Left lobe of liver (tissue), 2 donors: Measurements from ENCODE around the gene LDLRAD4. TPM values are rescaled to one million over a fixed set of nuclear protein-coding genes. Genes with fewer than 3 reads are reported as not detected.

Source experiments
- ATAC-seq: fragments of 200-7000 bp; cut with Tn5 transposase; one replicate; pipeline ENCODE4 v1.9.1; 2020; ENCODE audit warnings: mild to moderate bottlenecking, moderate library complexity
- DNase-seq: peaks from one replicate; pipeline ENCODE4 v3.0.0-alpha.2; 2020; ENCODE audit warnings: low spot score
- total RNA-seq: library from RNA; stranded (reverse); gene quantifications from one replicate; pipeline ENCODE4 v1.2.1, GENCODE V29; 2021
- donor health status: DM: no; HTN: no; CAD: no; lungs with moderate emphysema.
- donor health status: DM: no; HTN: yes; CAD: no.

Gene LDLRAD4
- total RNA-seq, 1 donor from 2014 or later, result 41.9 TPM

GRCh38 chr18:13437796-13438506, 219.4 kb downstream of the LDLRAD4 start:
- no peak for DNase-seq
- ATAC-seq, result peak; percentile 14

- ATAC-seq (peak; percentile 1), DNase-seq (no peak)
Measured at GRCh38 chr18:13438507-13439056, 220.0 kb downstream of the LDLRAD4 start.

- DNase-seq, result no peak
- ATAC-seq, result no peak
Measured at GRCh38 chr18:13439461-13439860, 220.9 kb downstream of the LDLRAD4 start.

DNA sequence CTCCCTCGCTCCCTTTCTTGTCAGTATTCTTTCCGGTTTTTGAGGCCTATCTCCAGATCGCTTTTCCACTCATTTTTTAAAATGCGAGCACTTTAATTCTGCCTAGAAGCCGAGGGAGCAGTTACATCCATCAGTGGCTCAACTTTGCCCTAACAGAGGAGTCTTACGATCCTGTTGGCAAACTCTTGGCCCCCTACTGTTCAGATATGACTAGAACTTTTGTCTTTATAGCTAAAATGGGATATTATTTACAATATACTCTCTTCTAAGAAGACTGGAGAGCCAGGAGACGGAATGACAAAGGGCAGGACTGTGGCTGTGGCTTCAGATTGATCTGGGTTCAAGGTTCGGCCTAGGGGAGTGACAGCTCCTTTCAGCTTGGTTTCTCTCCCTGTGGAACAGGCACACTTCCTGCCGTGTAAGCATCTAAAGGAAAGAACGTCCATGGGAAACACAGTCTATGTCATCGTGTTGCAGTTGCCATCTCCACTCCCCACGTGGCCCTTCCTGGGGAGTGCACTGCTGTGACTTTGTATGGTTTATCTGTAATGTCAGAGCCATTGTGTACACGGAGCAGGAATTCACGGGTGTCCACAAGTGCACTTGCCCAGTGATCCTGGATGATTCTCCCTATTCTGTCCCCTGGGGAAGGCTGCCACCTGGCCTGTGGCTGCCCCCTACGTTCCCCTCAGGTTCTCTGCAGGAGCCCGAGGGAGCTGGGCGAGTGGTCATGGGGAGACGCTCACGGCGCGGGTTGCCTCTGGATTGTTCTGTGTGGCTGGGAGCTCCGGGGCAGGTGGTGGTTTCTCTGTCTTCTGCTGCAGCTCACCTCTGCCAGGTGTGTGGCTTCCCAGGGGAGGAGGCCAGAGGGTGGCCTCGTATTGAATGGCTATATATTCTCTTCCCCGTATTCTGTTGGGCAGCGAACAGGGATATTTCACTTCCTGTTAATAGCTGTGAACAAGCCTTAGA, 222.0 kb downstream of the LDLRAD4 start:
- DNase-seq, result no peak
- no peak for ATAC-seq

DNA sequence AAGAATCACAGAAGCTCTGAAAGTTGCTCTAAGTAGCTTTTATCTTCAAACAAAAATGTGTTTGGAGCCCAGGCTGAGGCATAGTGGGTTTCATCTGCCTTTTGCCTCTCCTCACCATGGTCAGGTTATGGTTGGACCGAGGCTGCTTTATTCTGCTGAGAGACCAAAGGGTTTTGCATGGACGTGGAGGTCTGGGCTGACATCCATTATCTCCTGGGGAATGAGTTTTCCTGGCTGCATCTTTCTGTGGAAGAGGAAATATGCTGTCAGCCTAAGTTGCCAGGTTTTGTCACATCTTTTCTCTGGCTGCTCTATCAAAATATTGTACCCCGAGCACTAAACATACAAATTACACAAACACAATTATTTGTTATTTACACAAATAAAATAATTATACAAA, 223.2 kb downstream of the LDLRAD4 start:
- no peak for ATAC-seq
- DNase-seq, result no peak

DNA sequence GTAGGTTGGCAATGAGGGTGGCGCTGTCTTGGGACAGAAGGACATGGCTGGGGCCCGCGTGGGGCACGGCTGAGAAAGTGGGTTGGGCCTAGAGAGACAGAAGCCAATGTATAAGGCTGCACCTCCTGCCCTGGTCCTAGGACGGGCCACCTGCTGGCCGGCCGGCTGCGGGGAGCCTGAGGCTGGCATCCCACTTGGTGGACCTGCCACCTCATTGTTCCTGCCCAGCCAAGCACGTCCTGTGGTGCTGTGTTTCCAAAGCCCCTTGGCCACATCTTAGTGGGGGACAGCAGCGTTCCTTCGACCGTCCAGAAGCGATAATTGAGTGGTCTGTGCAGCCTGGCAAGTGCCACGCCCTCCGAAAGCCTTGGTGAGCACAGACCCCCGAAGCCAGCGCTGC, 223.9 kb downstream of the LDLRAD4 start:
- DNase-seq, result no peak
- ATAC-seq, result no peak

GRCh38 chr18:13443552-13443951, 225.0 kb downstream of the LDLRAD4 start:
- DNase-seq (no peak), ATAC-seq (no peak)

- ATAC-seq, result peak; percentile 82
- no peak for DNase-seq
Measured at GRCh38 chr18:13444430-13445240, 226.1 kb downstream of the LDLRAD4 start.

DNA sequence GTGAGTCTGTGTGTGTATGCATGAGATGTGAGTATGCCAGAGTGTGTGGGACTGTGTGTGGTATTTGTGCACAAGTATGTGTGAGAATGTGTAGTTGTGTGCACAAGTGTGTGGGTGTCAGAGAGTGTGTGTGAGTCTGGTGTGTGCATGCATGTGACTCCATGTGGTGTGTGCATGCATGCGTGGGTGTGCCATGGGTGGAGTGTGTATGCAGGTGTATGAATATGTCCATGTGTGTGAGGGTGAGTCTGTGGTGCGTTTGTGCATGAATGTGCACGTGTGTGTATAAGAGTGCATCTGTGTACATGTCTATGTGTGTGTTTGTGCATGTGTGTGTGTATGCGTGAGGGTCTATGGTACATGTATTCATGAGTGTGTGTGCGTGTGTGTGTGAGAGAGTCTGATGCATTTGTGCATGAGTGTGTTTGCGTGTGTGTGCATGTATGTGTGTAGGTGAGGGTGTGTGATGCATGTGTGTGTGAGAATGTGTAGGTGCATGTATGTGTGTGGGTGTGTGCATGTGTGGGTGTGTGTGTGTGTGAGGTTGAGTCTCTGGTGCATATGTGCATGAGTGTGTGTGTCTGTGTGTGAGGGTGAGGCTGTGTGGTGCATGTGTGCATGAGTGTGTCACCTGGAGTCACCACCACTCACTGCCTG, 226.8 kb downstream of the LDLRAD4 start:
- DNase-seq (no peak), ATAC-seq (no peak)

GRCh38 chr18:13446024-13446423, 227.5 kb downstream of the LDLRAD4 start:
- DNase-seq, result no peak
- ATAC-seq, result no peak

DNA sequence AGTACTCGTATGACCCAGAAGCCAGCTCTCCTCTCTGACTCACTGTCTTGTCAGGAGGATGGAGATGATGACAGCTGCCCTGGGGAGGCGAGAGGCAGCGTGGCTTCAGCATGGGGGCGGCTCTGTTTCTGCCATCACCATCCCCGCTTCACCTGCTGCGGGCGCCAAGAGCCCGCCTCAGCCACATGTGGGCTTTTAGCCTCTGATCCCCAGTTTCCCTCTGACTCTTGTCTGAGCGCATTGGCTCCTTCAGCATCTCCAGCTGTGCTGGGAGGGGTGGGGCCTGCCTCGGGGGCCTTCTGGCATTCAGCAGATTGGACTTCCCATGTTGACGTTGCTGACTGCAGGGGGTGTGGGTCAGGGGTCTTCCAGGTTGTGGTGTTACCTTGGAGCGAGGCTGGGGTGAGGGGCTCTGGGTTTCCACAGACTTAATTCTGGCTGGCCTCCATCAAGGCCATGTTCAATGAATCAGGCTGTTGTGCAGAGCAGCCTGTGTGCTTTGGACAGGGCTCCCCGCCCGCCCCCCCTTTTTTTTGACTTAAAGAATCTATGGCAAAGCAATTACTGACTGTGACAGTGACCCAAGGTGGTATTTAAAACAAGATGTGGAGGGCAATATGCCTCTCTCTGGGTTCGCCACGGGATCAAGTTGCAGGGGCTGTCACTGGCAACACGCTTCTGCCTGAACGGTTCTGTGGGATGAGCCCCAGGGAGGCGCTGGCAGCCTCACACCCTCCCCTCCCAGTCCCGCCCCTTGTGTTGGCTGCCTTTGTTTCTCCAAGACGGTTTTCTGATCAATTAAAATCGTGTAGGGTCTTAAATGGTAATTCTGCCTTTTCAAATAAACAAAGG, 228.3 kb downstream of the LDLRAD4 start:
- DNase-seq (no peak), ATAC-seq (no peak)

DNA sequence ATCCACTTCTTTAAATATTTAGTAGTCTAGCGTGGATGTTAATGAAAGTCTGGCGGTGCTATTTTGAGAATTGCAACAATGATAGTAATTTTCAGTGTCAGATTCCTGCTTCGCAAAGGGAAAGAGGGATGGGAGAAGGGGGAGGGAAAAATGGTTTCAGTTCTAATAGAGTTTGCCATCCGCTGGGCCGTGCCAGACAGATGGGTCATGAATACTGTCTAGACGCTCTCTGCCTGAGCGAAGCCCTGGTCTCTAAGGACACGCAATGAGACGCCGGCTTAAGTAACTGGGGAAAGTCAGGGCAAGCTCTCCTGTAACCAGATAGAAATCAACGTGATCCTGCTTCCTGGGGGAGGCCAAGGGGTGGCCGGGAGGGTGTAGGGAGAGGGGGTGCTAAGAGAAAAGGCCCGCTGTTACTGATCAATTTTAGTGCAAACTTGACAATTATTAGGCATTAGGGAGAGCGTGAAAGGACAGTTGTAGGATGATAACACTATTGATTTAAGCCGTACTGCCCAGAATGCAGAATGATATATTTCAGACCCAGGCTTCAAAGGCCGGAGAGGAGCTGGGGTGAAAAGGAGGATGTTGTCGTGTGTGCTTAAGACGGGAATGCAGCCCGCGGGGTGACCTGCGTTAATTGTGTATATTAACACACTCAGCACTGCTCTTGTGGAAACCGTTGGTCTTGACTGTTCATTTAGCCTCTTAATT, 229.2 kb downstream of the LDLRAD4 start:
- ATAC-seq, result peak; percentile 47
- DNase-seq, result no peak

DNA sequence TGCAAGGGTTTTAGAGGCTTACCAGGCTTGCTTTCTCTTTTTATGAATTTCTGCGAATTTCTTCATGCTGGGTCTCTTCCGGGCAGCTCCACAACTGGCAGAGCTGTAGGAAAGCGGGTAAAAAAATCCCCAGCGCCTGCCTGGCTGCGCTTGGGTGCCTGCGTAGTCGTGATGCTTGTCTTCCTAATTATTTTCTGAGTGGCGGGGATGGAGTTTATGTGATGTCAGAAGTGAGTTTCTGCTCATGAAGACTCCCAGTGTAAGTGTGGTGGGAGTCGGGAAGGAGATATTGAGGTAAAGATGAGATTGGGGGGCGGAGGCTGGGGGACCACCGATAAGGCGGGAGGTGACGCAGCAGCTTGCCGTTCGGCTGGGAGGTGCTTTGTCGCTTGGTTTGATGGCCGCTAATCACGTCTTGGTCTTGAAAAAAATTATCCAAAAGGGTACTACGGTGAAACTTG, 229.8 kb downstream of the LDLRAD4 start:
- ATAC-seq (no peak), DNase-seq (peak; percentile 11)

- DNase-seq, result peak; percentile 38
- ATAC-seq, result no peak
Measured at GRCh38 chr18:13449651-13450050, 231.1 kb downstream of the LDLRAD4 start.

- ATAC-seq (peak; percentile 4), DNase-seq (no peak)
Measured at GRCh38 chr18:13450289-13451212, 232.0 kb downstream of the LDLRAD4 start.

DNA sequence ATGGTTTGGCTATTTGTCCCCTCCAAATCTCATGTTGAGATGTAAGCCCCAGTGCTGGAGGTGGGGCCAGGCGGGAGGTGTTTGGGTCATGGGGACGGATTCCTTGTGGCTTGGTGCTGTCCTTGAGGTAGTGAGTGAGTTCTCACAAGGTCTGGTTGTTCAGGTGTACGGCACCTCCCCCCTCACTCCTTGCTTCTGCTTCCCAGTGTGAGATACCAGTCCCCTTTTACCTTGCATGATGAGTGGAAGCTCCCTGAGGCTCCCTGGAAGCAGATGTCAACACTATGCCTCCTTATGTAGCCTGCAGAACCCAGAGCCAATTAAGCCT, 232.6 kb downstream of the LDLRAD4 start:
- DNase-seq (no peak), ATAC-seq (no peak)

GRCh38 chr18:13451661-13452387, 233.3 kb downstream of the LDLRAD4 start:
- ATAC-seq (peak; percentile 12), DNase-seq (no peak)
